Measurements from ENCODE around the gene SLC39A12.

GRCh38 chr10:18000601-18001000 is 48.9 kb downstream of the SLC39A12 start:
- TF ChIP-seq POLR2A (IDR thresholded peaks at IDR 0.05; ENCODE audit: low read depth, low read length): no peak
- no peak for TF ChIP-seq POLR2AphosphoS5 (IDR thresholded peaks at IDR 0.05; ENCODE audit: low read depth, low read length)
- TF ChIP-seq TAF1 (IDR thresholded peaks at IDR 0.05; ENCODE audit: low read depth, low read length): no peak

Data from GM12891 (cell line).